PFSK-1 (cell line): Measurements from ENCODE around the gene FGGY.

Experiments used
- POLR2AphosphoS5 ChIP-seq: IDR thresholded peaks from 2 replicates; pipeline ENCODE4 v1.6.1; 2012; ENCODE audit warnings: low read depth, mild to moderate bottlenecking, control low read depth, low read length, moderate library complexity
- SIN3A ChIP-seq: IDR thresholded peaks from 2 replicates; pipeline ENCODE4 v1.6.1; 2012; ENCODE audit warnings: mild to moderate bottlenecking, low read length, moderate library complexity, borderline replicate concordance; ENCODE audit not compliant: insufficient read depth

GRCh38 chr1:59553371-59553770, 256.5 kb downstream of the FGGY start:
- TF ChIP-seq POLR2AphosphoS5 (no peak), SIN3A (no peak)
